Measurements from ENCODE around the gene RGPD5. TPM values are rescaled to one million over a fixed set of nuclear protein-coding genes. Genes with fewer than 3 reads are reported as not detected.
"Not testable (repeated sequence)": the region's sequence is repeated elsewhere in the genome, so short reads cannot be mapped to it uniquely, and the experiment has no call there.

Gene RGPD5
- polyA plus RNA-seq: 22.4 TPM
- long read RNA-seq, donor 1: 0 reads
- long read RNA-seq, donor 2, partial matches to known transcripts: 23 of 23 reads
- long read RNA-seq, donor 2, other reads (novel, unspliced or antisense): 0 of 23 reads
- long read RNA-seq, donor 3: 0 reads
- long read RNA-seq, donor 4: 0 reads
- long read RNA-seq, donor 5: 0 reads
- long read RNA-seq, donor 6, partial matches to known transcripts: 24 of 24 reads
- long read RNA-seq, donor 6, other reads (novel, unspliced or antisense): 0 of 24 reads
- long read RNA-seq, donor 7, full-length matches to known transcripts: 2 of 2 reads
- long read RNA-seq, donor 7, partial matches to known transcripts: 0 of 2 reads
- long read RNA-seq, donor 7, other reads (novel, unspliced or antisense): 0 of 2 reads
- long read RNA-seq, donor 8: 0 reads
- long read RNA-seq, donor 9, partial matches to known transcripts: 15 of 15 reads
- long read RNA-seq, donor 9, other reads (novel, unspliced or antisense): 0 of 15 reads
- long read RNA-seq, donor 10: 0 reads
- long read RNA-seq, donor 11: 0 reads

- H3K27me3 ChIP-seq (ENCODE audit: control insufficient read depth, insufficient read depth, low read length); H3K9me3 ChIP-seq (ENCODE audit: control insufficient read depth, low read depth, low read length); H3K4me3 ChIP-seq (ENCODE audit: low read length); DNase-seq; H3K27ac ChIP-seq (ENCODE audit: low read length); H3K4me1 ChIP-seq (ENCODE audit: control insufficient read depth, insufficient read depth, low read length); H3K36me3 ChIP-seq (ENCODE audit: control insufficient read depth, insufficient read depth, low read length): not testable (repeated sequence)
- WGBS (ENCODE audit: insufficient coverage, low lambda C conversion rate): no CpG with 5 or more reads among the region's 77 CpGs
Measured at GRCh38 chr2:109794074-109794737, at the start of gene RGPD5. RGPD5 (plus strand) TSS chr2:109794305; CDS start chr2:109794466, 161 bp downstream.

GRCh38 chr2:109751572-109751971, 42.5 kb upstream of the RGPD5 start:
- not testable (repeated sequence) for H3K27me3 ChIP-seq (ENCODE audit: control insufficient read depth, insufficient read depth, low read length); H3K4me1 ChIP-seq (ENCODE audit: control insufficient read depth, insufficient read depth, low read length); H3K27ac ChIP-seq (ENCODE audit: low read length); DNase-seq; H3K9me3 ChIP-seq (ENCODE audit: control insufficient read depth, low read depth, low read length); H3K36me3 ChIP-seq (ENCODE audit: control insufficient read depth, insufficient read depth, low read length); H3K4me3 ChIP-seq (ENCODE audit: low read length)
- no CpG with 5 or more reads among the region's 6 CpGs for WGBS (ENCODE audit: insufficient coverage, low lambda C conversion rate)

GRCh38 chr2:109757163-109757824, 36.8 kb upstream of the RGPD5 start:
- H3K36me3 ChIP-seq (ENCODE audit: control insufficient read depth, insufficient read depth, low read length); H3K4me3 ChIP-seq (ENCODE audit: low read length); DNase-seq; H3K27me3 ChIP-seq (ENCODE audit: control insufficient read depth, insufficient read depth, low read length); H3K27ac ChIP-seq (ENCODE audit: low read length); H3K9me3 ChIP-seq (ENCODE audit: control insufficient read depth, low read depth, low read length); H3K4me1 ChIP-seq (ENCODE audit: control insufficient read depth, insufficient read depth, low read length): not testable (repeated sequence)
- WGBS (ENCODE audit: insufficient coverage, low lambda C conversion rate): no CpG with 5 or more reads among the region's 3 CpGs

- WGBS (ENCODE audit: insufficient coverage, low lambda C conversion rate): no CpG with 5 or more reads among the region's 106 CpGs
- not testable (repeated sequence) for DNase-seq; H3K4me3 ChIP-seq (ENCODE audit: low read length); H3K27ac ChIP-seq (ENCODE audit: low read length); H3K27me3 ChIP-seq (ENCODE audit: control insufficient read depth, insufficient read depth, low read length); H3K4me1 ChIP-seq (ENCODE audit: control insufficient read depth, insufficient read depth, low read length); H3K36me3 ChIP-seq (ENCODE audit: control insufficient read depth, insufficient read depth, low read length); H3K9me3 ChIP-seq (ENCODE audit: control insufficient read depth, low read depth, low read length)
Measured at GRCh38 chr2:109760265-109761042, 33.7 kb upstream of the RGPD5 start.

- H3K27me3 ChIP-seq (ENCODE audit: control insufficient read depth, insufficient read depth, low read length); H3K4me3 ChIP-seq (ENCODE audit: low read length); H3K4me1 ChIP-seq (ENCODE audit: control insufficient read depth, insufficient read depth, low read length); DNase-seq; H3K9me3 ChIP-seq (ENCODE audit: control insufficient read depth, low read depth, low read length); H3K27ac ChIP-seq (ENCODE audit: low read length); H3K36me3 ChIP-seq (ENCODE audit: control insufficient read depth, insufficient read depth, low read length): not testable (repeated sequence)
- WGBS (ENCODE audit: insufficient coverage, low lambda C conversion rate): no CpG with 5 or more reads among the region's 23 CpGs
Measured at GRCh38 chr2:109761043-109761454, 33.1 kb upstream of the RGPD5 start.

GRCh38 chr2:109761976-109762375, 32.1 kb upstream of the RGPD5 start:
- not testable (repeated sequence) for H3K27ac ChIP-seq (ENCODE audit: low read length); H3K4me1 ChIP-seq (ENCODE audit: control insufficient read depth, insufficient read depth, low read length); H3K36me3 ChIP-seq (ENCODE audit: control insufficient read depth, insufficient read depth, low read length); DNase-seq; H3K4me3 ChIP-seq (ENCODE audit: low read length); H3K9me3 ChIP-seq (ENCODE audit: control insufficient read depth, low read depth, low read length); H3K27me3 ChIP-seq (ENCODE audit: control insufficient read depth, insufficient read depth, low read length)
- WGBS (ENCODE audit: insufficient coverage, low lambda C conversion rate): no CpG with 5 or more reads among the region's 5 CpGs

- H3K36me3 ChIP-seq (ENCODE audit: control insufficient read depth, insufficient read depth, low read length); H3K27me3 ChIP-seq (ENCODE audit: control insufficient read depth, insufficient read depth, low read length); H3K4me1 ChIP-seq (ENCODE audit: control insufficient read depth, insufficient read depth, low read length); H3K4me3 ChIP-seq (ENCODE audit: low read length); H3K9me3 ChIP-seq (ENCODE audit: control insufficient read depth, low read depth, low read length); DNase-seq; H3K27ac ChIP-seq (ENCODE audit: low read length): not testable (repeated sequence)
- no CpG with 5 or more reads among the region's 11 CpGs for WGBS (ENCODE audit: insufficient coverage, low lambda C conversion rate)
Measured at GRCh38 chr2:109766074-109766473, 28.0 kb upstream of the RGPD5 start.

- no CpG with 5 or more reads among the region's 8 CpGs for WGBS (ENCODE audit: insufficient coverage, low lambda C conversion rate)
- H3K36me3 ChIP-seq (ENCODE audit: control insufficient read depth, insufficient read depth, low read length); H3K4me3 ChIP-seq (ENCODE audit: low read length); H3K9me3 ChIP-seq (ENCODE audit: control insufficient read depth, low read depth, low read length); H3K27ac ChIP-seq (ENCODE audit: low read length); H3K4me1 ChIP-seq (ENCODE audit: control insufficient read depth, insufficient read depth, low read length); DNase-seq; H3K27me3 ChIP-seq (ENCODE audit: control insufficient read depth, insufficient read depth, low read length): not testable (repeated sequence)
Measured at GRCh38 chr2:109766886-109767578, 27.1 kb upstream of the RGPD5 start.

- no CpG with 5 or more reads among the region's 10 CpGs for WGBS (ENCODE audit: insufficient coverage, low lambda C conversion rate)
- H3K36me3 ChIP-seq (ENCODE audit: control insufficient read depth, insufficient read depth, low read length); H3K9me3 ChIP-seq (ENCODE audit: control insufficient read depth, low read depth, low read length); H3K27me3 ChIP-seq (ENCODE audit: control insufficient read depth, insufficient read depth, low read length); H3K27ac ChIP-seq (ENCODE audit: low read length); DNase-seq; H3K4me3 ChIP-seq (ENCODE audit: low read length); H3K4me1 ChIP-seq (ENCODE audit: control insufficient read depth, insufficient read depth, low read length): not testable (repeated sequence)
Measured at GRCh38 chr2:109768934-109769333, 25.2 kb upstream of the RGPD5 start.
